Glutamatergic neuron (in vitro differentiated cells): ENCODE data around the gene LIPK. TPM values are rescaled to one million over a fixed set of nuclear protein-coding genes. Genes with fewer than 3 reads are reported as not detected.

Experiments
- DNase-seq: peaks from one replicate; pipeline ENCODE4 v3.0.0; 2022
- H3K27ac Mint-ChIP-seq: one replicate; pipeline ENCODE4 v1.8.0; 2020; ENCODE audit warnings: mild to moderate bottlenecking, mixed read lengths, inconsistent platforms; ENCODE audit not compliant: unreplicated experiment
- H3K27me3 Mint-ChIP-seq: one replicate; pipeline ENCODE4 v1.8.0; 2020; ENCODE audit warnings: mild to moderate bottlenecking, moderate library complexity, mixed read lengths, inconsistent platforms; ENCODE audit not compliant: unreplicated experiment
- H3K36me3 Mint-ChIP-seq: one replicate; pipeline ENCODE4 v1.8.0; 2020; ENCODE audit warnings: mild to moderate bottlenecking, mixed read lengths, inconsistent platforms; ENCODE audit not compliant: unreplicated experiment
- H3K4me1 Mint-ChIP-seq: one replicate; pipeline ENCODE4 v1.8.0; 2020; ENCODE audit warnings: mild to moderate bottlenecking, low read depth, mixed read lengths, inconsistent platforms; ENCODE audit not compliant: unreplicated experiment
- H3K4me3 Mint-ChIP-seq: one replicate; pipeline ENCODE4 v1.8.0; 2020; ENCODE audit warnings: mild to moderate bottlenecking, mixed read lengths, inconsistent platforms; ENCODE audit not compliant: unreplicated experiment
- H3K9me3 Mint-ChIP-seq: one replicate; pipeline ENCODE4 v1.8.0; 2020; ENCODE audit warnings: mild to moderate bottlenecking, moderate library complexity, mixed read lengths, inconsistent platforms; ENCODE audit not compliant: unreplicated experiment
- CTCF ChIP-seq: fragments of 200-600 bp; sonication (generic); IDR thresholded peaks from one replicate; pipeline ENCODE4 v1.5.0; 2021; ENCODE audit not compliant: partially characterized antibody, unreplicated experiment
- total RNA-seq: library from RNA; stranded (reverse); fragmentation: NEBNext Ultra II Directional; extraction: Animal tissue kit (Norgen Biotek cat#: 25700); gene quantifications from one replicate; pipeline ENCODE4 v1.2.1, GENCODE V29; 2021; ENCODE audit not compliant: unreplicated experiment

LIPK gene
- total RNA-seq, 1 donor from 2014 or later = not detected

GRCh38 chr10:88676283-88677060, 29.6 kb upstream of the LIPK start:
- Mint-ChIP-seq H3K4me1 (no peaks in the 10 kb centered on the region), H3K9me3 (no peaks in the 10 kb centered on the region), H3K4me3 (no peak overlapping the region), H3K27me3 (no peaks in the 10 kb centered on the region), H3K36me3 (no peaks in the 10 kb centered on the region), H3K27ac (no peak overlapping the region)
- no peak for TF ChIP-seq CTCF
- DNase-seq = no peak

DNA sequence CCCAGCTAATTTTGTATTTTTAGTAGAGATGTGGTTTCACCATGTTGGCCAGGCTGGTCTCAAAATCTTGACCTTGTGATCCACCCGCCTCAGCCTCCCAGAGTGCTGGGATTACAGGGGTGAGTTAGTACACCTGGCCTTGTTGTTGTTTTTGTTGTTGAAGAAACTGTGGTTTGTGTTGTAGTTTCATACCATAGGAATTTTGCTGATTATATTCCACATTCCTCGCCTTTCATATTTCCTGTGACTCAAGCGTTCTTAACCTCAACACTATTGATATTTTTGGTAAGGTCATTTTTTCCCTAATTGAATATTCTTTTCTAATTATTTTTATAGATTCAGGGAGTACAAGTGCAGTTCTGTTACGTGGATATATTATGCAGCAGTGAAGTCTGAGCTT, 25.1 kb upstream of the LIPK start:
- H3K9me3 Mint-ChIP-seq = no peaks in the 10 kb centered on the region
- no peaks in the 10 kb centered on the region for H3K27me3 Mint-ChIP-seq
- no peaks in the 10 kb centered on the region for H3K36me3 Mint-ChIP-seq
- H3K4me3 Mint-ChIP-seq = no peak overlapping the region
- H3K27ac Mint-ChIP-seq = no peak overlapping the region
- no peaks in the 10 kb centered on the region for H3K4me1 Mint-ChIP-seq
- TF ChIP-seq CTCF = no peak
- DNase-seq = no peak

DNA sequence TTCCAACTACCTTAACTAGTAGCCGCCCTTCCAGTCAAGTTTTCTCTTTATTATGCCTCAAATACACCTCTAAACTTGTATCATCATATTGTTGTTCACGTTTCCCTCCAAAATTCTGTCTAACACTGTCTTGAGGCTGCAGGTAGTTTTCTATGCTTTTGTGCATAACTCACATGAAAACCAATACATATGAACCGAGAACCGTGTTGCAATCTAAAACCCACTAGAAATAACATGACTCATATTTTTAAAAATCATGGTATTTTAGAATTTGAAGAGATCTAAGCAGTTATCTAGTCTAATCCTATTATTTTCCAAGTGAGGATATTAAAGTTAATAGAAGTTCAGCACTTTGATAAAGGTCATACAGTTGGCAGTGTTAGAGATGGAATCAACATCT, 23.6 kb upstream of the LIPK start:
- no peak for TF ChIP-seq CTCF
- Mint-ChIP-seq H3K4me1 (no peaks in the 10 kb centered on the region), H3K36me3 (no peaks in the 10 kb centered on the region), H3K4me3 (no peak overlapping the region), H3K27ac (no peak overlapping the region), H3K27me3 (no peaks in the 10 kb centered on the region), H3K9me3 (no peaks in the 10 kb centered on the region)
- DNase-seq = no peak

- no peak for DNase-seq
- no peaks in the 10 kb centered on the region for H3K9me3 Mint-ChIP-seq
- H3K4me3 Mint-ChIP-seq = no peak overlapping the region
- H3K27ac Mint-ChIP-seq = no peak overlapping the region
- H3K36me3 Mint-ChIP-seq = no peaks in the 10 kb centered on the region
- H3K27me3 Mint-ChIP-seq = no peaks in the 10 kb centered on the region
- peak; percentile 87 for TF ChIP-seq CTCF
- H3K4me1 Mint-ChIP-seq = no peaks in the 10 kb centered on the region
Observed at GRCh38 chr10:88687853-88688467, 18.1 kb upstream of the LIPK start.

- no peaks in the 10 kb centered on the region for H3K36me3 Mint-ChIP-seq
- H3K4me3 Mint-ChIP-seq = no peak overlapping the region
- TF ChIP-seq CTCF = no peak
- H3K4me1 Mint-ChIP-seq = no peaks in the 10 kb centered on the region
- H3K27ac Mint-ChIP-seq = no peak overlapping the region
- DNase-seq = no peak
- H3K27me3 Mint-ChIP-seq = no peaks in the 10 kb centered on the region
- H3K9me3 Mint-ChIP-seq = no peaks in the 10 kb centered on the region
Observed at GRCh38 chr10:88689366-88689765, 16.7 kb upstream of the LIPK start.
